ENCODE results near the gene CCDC24.

CCDC24 gene

DNA sequence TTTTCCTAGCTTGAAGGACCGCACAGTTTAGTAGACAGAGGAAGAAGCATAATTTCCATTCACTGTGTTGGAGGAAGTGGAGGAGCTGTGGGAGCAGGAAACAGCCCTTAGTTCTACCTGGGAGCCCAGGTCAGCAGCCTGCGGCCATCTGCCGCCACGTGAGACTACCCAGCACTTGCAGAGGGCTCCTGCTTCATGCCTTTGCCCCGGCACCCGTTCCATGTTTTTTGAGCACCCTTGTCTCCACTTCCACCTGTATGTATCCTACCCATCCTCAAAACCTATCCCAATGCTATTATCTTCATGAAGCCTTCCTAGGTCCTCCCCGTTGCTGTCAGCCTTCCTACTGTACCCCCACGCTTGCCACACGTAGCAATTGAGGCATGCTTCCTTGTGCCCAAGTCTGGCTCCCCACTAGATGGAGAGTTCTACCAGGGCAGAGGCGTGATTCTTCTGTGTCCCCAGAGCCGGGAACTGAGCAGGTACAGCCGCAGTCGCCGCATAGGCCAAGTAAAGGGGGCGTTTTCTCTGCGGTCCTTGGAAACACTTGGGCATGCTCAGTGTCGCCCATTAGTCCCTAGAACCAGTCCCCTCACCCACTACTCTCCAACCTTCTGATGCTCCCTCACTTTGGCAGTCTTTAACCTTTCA is 38.0 kb downstream of the CCDC24 start:
- DNase-seq, result no peak

DNA sequence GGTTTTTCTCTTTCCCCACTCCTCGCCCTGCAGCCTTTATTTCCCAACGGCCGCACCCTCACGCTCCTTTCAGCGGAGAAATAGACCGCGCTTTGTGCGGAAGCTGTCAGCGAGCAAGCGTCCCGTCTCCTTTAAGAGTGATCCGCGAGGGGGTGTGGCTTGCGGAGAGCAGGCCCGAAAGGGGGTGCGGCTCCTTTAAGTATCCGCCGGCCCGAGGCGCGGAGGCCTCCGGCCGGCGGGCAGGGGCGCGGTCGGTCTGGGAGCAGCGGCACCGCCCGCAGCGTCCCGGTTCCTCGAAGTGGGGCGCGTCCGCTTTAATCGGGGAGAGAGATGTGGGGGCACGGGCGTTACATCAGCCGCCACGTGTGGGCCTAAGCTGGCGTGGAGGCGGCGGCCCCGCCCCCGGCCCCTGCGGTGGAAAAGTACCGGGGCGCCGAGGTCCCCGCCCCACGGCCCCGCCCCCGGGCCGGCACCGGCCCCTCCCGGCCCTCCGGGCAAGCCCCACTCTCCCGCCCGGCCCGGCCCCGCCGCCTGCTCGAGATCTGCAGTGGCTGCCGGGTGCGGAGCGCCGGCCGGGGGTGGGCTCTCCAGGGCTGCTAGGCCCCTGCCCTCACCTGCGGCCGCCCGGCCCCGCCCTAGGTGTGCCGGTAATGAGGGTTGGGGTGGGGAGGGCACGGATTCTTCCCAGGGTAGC is 38.7 kb downstream of the CCDC24 start:
- peak; percentile 86 for DNase-seq

DNA sequence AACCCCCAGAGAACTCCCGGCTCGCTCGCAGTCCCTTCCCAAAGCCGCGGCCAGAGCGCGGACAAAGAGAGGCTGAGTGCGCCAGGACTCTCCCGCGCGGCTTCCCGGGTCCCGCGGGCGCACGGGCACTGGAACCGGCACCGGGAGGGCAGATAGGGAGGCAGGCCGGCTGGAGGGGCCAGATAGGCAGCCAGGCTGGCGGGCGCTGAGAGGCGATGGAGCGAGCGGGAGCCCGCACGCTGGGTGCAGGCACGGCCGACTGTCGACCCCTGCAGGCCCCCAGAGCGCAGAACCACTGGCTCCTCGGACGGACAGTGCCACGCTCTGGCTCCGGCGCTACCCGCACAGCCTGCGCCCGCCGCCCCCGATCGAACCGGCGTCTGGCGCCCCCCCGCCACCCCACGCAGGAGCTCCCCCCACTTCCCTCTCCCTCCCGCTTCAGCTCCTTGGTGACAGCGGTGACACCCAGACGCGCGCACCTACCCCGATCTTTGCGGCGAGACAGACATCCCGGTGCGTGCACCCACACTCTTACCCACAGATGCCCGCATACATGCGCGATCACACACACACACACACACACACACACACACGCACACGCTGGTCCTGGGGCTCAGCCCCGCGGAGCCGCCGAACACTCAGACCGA is 39.3 kb downstream of the CCDC24 start:
- DNase-seq, result peak; percentile 28

DNA sequence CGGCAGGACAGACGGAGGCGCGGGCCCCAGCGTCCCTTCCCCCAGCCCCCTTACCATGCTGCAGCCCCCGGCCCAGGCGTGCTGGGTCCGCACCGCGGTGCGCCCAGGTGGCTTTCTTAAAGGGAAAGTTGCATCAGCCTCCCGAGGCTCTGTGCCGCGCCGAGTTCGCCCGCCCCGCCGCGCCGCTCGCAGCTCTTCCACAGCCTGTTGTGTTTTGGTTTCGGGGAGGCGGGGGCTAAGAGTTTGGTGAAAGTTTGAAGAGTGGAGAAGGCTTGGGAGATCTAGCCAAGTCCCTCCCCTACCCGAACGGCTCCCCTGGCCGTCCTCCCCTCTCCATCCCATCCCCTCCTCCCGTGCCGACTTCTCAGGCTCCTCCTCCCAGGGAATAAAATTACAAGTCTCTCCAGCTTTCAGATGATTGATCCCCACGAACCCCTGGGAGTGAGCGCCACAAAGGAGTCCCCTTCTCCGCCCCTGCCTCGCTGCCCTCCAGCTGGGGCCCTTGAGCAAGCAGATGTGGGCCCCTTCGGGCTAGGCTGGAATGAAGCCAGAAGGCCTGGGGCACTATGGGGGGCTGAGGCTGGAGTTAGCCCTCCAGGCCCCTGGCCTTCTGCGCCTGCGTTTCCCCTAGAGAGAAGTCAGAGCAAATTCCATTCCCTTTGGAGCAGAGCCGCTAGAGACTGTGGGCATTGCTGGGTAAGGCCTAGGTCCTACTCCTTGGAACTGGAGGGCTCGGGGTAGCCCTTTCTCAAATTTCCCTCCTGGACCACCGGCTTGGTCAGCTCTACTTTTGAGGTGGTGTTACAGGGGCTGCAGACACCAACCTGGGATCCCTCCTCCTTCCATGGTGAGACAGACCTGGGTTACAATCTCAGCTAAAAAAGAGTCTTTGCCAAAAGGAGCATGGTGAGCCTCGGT is 40.1 kb downstream of the CCDC24 start, which contains the start of gene SLC6A9:
Gene SLC6A9, minus strand, starts transcription at position 211 of the 918 bp plus-strand sequence. CDS start 7,185 bp downstream, outside the sequence.
- peak; percentile 92 for DNase-seq

DNA sequence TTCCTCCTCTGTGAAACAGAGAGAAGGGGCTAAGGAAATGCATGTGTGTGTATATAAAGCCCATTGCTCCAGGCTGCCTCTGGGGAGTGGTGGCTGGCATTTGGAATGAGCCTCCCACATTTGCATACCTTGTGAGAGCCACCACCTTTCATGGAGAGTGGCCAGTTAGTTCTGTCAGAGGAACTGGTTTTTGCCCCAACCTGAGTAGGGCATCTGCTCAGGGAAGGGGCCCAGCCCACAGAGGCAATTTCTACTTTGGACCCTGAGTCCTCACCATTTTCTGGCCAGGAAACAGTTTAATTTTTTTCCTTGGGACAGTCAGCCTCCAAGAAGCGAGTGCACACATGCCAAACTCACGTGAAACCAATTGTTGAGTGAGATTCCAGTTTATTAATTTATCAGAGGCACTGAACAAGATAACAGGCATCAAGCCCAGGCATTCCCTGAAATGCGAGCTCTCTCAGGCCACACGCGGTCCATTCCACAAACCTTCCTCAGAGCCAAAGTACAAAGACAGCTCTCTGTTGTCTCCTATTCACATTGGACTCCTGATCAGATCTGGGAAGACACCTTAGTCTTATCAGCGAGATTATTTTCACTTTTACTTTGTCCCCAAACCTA is 40.9 kb downstream of the CCDC24 start:
- DNase-seq, result peak; percentile 31

DNA sequence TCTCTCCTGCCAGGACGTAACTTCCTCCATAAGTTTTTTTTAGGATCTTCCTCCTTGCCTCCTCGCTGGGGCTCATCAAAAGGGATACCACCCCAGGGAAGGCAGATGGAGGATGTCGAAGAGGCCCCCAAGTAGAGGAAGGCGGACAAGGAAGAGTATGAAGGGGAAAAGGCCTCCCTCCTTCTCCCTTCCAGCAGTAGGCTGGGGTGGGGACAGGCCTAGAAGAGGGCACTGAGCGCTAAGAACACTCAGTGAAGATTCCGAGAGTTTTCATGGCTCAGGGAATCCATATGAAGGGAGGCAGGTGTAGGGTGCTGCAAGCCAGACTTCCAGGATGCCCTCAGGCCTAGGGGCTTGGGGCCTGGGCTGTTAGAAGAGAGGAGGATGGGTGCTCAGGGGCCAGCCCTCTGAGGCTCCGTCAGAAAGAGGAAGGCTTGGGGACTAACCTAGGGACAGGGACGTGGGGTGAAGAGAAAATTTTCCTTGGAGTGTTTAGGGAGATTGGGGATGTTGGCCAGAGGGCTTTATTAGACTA is 41.7 kb downstream of the CCDC24 start:
- DNase-seq, result no peak

DNA sequence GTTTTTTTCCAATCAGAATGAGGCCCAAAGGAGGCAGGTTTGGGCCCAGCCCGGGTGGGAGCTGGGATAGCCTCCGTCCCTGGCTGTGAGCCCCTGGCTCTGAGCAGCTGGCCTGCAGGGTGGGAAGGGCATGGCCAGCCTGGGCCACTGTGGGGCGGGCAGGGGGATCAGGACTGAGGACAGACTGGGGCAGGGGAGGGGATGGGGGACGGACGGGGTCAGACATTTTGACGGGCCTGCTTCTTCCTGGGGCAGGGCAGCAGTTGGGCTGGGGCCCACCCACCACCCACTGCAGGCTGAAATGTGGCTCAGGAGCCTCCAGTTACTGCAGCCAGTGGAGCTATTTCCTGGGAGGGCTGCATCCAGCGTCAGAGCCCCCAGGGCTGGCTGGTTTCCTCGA is 42.4 kb downstream of the CCDC24 start:
- peak; percentile 12 for DNase-seq

DNA sequence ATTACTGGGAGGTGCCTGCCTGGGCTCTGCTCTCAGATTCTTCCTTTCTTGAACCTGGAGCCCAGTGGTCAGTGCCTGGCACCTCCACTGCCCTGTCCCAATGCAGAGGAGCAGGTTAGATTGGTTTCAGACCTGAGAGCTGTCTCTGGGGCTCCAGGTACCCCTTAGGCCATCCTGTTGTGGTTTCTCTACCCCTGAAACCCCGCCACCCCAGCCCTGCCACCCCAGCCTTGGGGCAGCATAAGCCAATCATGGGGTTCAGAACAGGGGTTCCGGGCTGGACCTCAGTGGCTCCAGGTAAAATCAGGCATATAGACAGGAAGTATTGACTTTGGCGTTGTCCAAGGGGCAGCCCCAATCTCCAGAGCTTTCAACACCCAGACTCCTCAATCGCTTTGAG is 43.0 kb downstream of the CCDC24 start:
- no peak for DNase-seq

DNA sequence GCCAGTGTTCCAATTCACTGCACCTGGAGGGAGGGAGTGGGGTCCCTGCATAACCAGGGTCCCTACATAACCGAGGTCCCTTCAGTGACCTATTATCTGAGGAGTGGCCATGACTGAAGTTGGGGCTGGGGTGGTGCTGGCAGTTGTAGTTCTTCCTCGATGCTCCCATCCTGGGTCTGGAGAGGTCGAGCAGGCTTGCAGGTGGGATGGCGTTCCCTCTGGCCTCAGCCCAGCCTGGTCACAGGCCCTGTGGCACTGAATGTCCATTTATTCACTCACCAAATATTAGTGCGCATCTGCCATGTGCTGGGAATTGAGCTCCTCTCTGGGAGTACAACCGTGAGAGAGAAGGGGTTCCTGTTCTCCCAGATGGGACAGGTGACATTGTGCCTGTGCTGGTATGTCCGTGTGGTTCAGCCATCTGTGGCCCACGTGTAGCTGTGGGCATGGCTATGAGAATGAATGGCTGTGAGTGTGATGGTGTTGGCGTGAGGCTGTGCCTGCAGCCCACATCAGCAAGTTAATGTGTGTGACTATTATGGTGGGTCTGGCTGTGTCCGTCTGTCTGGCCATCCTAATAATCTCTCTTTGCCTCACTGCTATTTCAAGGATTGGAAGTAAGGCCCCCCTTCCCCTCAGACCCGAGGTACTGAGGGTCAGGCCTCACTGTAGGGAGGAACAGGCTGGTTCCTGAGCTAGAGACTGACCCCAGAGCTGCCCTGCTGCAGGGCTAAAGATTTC is 43.7 kb downstream of the CCDC24 start:
- DNase-seq, result no peak

DNA sequence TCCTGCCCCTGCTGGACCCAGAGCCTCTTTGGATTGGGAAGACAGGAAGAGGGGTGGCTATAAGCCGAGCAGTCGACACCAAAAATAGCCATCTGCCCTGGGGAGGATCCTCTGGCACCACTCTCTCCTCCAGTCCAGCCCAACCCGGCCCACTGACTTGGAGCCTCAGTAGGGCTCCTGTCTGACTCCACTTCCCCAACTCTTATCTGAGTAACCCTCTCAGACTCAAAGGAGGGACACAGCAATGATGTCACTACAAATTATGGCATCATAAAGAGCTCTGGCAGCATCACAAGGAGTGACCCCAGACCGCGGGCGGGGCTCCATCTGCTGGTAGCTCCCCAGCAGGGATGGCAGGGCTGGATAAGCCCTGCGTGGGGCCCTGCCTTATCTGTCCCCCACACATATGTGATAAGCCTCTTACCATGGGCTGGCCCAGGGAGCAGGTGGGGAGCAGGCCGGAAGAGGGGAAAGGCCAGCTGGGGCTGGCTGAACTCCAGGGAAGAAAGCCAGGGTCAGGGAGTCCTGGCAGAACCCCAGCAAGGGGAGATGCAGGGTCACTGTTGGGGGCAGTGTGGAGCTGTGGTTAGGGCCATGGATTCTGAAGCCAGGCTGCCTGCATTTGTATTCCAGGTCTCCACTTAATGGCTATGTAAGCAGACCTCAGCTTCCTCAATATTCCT is 44.5 kb downstream of the CCDC24 start:
- DNase-seq, result no peak

DNA sequence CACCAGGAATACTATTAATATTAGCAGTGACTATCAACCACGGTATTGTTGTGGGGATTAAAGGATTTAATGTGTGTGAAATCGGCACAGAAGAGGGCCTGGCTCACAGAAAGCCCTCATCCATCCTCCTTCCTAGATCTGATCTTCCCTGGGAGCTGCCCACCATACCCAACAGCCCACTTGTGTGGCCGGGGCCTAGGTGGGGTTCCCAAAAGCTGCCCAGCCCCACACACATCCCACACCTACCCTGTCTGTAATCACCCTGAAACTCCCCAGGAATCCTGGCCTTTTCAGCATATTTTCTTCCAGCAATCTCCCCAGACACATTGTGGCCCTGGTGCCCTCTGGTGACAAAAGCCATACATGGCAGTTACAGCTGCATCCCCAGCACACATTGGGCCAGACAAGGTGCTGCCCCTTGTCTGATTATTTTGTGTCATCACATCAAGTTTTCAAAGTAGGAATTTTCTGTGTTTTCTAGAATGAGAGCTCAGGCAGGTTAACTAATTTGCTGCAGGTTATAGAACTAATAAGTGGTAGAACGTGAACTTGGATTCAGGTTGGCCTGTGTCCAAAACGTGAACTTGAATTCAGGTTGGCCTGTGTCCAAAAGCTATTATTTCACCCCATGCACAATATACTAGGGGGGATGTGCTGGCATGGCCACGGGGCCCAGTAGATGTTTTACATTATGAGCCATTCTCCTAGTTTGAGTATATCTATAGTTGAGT is 45.2 kb downstream of the CCDC24 start:
- peak; percentile 74 for DNase-seq

DNA sequence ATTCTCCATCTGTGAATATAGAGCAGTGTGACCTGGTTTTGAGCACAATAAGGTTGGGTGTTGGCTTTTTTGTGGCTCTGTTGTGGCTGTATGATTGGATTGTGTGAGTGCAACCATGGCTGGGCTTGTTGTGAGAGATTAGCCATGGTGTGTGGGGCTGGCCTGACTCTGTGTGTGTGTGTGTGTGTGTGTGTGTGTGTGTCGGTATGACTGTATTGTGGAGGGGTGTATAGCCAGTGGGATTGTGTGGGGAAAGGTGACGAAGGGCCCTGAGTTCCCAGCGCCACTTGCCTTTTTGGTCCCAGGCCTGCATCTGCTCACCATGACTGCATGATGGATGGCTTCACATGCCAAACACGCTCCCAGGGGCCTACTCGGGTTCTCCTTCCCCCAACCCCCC is 45.8 kb downstream of the CCDC24 start:
- peak; percentile 57 for DNase-seq

DNA sequence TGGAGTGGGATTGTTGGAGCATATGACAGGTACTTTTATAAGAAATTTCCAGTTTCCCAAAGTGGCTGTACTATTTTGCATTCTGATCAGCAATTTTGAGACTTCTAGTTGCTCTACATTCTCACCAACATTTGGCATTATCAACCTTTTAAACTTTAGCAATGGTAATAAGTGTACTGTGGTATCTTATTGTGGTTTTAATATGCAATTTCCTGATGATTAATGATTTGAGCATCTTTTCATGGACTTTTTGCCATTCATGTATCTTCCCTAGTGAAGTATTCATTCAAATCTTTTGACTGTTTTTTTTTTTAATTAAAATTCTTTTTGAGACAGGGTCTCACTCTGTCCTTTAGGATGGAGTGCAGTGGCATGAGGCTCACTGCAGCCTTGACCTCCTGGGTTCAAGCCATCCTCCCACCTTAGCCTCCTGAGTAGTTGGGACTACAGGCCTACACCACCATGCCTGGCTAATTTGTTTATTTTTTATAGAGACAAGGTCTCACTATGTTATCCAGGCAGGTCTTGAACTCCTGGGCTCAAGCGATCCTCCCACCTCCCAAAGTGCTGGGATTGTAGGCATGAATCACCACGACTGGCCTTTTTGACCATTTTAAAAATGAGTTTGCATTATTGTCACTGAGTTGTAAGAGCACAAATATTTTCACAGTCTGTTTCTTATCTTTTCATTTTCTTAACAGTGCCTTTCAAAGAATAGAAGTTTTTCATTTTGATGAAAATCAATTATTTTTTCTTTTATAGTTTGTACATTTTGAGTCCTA is 47.7 kb downstream of the CCDC24 start:
- peak; percentile 60 for DNase-seq

DNA sequence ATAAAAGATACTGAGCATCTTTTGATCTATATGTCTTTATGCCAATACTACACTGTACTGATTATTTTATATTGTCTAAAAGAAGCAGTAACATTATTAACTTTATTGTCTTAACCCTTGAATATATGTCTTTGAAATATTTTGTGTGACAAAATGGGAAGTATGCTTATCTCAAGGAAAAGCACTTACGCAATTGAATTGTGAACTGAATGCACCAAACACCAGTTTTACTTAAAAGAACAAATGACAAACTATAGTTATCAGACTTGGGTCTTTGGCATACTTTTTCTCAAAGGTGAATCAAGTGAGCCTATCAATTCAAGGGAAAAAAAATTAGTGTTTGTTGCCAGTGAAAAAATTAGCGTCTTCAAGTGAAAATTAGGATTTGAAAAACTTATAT is 49.0 kb downstream of the CCDC24 start:
- no peak for DNase-seq

DNA sequence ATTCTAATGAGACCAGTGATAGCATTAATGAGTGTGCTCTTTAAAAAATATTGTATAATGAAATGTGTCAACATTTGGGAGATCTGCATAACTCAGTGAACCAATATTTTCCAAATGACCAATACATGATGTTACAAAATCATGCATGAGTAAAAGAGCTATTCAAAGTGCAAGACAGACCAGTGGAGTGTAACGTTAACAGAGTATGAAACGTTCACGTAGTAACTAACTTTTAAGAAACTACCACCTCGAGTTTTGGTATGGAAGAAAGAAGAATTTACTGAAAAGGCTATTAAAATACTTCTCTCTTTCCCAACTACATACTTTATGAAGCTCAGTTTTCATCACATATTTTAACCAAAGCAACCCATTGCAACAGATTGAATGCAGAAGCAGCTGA is 49.4 kb downstream of the CCDC24 start:
- DNase-seq, result peak; percentile 36

DNA sequence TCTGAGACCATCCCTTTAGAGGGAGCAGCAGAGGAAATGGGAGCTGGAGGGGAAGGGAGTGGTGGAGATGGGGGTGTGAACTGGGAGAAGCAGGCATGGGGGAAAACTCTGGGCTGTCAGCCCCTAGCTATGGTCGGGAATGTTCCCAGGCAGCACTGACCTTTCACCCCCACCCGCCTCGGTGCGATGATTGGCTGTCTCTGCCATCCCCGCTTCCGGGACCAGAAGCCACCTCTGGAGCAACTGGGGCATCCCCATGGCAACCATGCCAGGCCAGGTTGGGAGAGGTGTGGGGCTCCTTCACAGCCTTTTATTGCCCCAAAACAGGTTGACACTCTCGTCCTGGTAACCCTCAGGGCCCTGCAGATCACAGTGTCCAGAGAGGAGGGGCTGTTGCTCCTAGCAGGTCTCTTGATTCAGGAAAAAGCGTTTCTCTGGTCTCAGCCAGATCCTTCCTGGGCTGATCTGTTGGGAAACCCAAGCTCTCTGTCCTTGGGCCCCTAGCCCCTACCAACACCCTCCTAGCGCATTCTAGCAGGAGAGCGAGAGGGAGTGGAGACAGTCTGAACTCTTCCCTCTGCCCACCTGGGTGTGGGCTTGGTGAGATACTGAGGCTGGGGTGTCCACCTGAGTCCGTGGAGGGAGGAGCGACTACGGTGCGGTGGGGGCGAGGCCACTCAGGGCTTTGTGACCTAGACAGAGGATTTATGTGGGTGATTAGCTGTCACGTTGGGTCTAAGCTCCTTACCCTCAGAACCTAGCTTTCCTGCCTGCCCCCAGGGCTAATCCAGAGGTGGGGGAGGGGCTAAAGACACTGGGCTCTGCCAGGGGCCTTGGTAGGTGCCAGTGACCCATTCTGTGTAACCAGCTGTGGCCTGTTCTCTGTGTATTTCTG is 52.0 kb downstream of the CCDC24 start:
- no peak for DNase-seq

DNA sequence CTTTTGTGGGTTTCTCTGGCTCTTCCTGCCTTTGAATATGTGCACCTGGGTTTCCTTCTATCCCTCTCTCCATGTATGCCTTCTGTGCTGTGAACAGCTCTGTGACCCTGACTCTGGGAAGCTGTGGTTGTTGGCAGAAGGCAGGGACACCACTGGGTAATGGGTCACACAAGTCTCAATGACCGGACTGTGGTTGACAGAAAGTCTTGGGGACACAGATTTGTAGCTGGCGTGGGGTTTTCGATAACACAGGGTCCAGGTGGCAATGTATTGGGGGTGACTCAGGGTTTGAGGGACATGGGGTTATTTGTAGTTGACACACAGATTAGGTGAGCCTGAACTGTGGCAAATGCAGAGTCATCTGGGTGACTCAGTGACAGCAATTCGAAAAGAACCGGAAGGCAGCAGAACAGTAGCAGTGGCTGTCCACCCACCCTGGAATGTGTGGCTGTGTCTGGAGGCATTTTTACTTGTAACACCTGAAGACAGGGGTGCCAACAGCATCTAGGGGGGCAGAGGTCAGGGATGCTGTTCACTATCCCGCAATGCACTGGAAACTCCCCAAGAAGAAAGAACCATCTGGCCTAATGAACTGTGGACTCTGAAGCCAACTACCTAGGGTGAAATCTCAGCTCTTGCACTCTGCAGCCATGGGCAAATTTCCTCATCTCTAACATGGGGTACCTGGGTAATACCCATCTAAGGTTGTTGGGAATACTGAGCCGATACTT is 52.8 kb downstream of the CCDC24 start:
- DNase-seq, result no peak

DNA sequence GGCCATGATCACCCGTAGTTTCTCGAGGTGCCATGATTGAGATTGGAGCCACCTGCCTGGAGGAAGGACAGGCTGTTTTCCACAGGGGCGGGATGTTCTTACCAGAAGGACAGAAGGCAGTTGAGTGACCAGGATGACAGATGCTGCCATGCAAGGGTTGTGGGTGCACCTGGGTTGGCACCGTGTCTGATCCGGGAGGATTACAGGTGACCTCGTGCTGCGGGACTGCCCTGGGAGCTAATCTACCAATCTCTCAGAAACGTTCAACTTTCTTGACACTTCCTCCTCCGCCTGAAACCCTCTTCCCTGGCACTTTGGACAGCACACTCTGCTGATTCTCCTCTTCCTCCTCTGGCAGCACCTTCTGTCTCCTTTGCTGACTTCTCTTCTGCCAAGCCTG is 53.7 kb downstream of the CCDC24 start:
- DNase-seq, result no peak

All from fibroblast of upper back skin (primary cell).